Skin of body (tissue), 2 donors: Measurements from ENCODE around the gene SLC35F3. TPM values are rescaled to one million over a fixed set of nuclear protein-coding genes. Genes with fewer than 3 reads are reported as not detected.

Experiments used
- DNase-seq: peaks from one replicate; lab custom pipeline; 2025; lab: John Stamatoyannopoulos, UW
- total RNA-seq: library from RNA; depleted of rRNA; stranded (reverse); fragments of >200 nt; gene quantifications from one replicate; pipeline ENCODE4 v1.2.3, GENCODE V29; 2014

The SLC35F3 gene
- total RNA-seq, 1 donor from 2014 or later: 0.79 TPM

DNA sequence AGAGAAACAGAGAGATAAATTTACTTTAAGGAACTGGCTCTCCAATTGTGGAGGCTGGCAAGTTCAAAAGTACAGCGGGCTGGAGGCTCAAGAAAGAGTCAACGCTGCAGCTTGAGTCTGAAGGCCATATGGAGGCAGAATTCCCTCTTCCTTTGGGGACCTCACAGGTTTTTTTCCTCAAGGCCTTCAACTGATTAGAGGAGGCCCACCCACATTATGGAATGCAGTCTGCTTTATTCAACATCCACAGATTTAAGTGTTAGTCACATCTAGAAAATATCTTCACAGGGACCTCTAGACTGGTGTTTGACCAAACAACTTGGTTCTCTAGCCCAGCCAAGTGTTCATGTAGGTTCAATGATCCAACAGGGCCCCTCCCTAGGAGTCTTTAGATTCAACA is 117.8 kb downstream of the SLC35F3 start:
- no peak for DNase-seq

DNA sequence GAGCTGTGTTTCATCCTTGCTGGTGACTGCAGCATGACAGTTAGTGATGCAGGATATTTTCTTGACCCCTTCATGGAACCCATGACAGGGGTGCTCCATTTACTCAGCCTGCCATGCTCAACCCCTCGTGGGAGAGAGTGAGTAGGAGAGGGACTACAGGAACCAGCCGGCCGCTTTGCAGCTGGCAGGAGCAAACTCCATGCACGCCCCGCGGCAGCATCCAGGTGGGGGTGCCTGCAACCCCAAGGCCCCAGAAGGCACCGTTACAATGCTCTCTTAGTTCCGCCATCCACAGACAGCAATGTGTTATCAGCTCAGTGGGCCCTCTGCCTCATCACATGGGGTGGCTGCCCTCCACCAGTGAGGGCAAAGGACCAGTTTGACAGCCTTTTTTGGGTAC is 135.1 kb downstream of the SLC35F3 start:
- DNase-seq: no peak

DNA sequence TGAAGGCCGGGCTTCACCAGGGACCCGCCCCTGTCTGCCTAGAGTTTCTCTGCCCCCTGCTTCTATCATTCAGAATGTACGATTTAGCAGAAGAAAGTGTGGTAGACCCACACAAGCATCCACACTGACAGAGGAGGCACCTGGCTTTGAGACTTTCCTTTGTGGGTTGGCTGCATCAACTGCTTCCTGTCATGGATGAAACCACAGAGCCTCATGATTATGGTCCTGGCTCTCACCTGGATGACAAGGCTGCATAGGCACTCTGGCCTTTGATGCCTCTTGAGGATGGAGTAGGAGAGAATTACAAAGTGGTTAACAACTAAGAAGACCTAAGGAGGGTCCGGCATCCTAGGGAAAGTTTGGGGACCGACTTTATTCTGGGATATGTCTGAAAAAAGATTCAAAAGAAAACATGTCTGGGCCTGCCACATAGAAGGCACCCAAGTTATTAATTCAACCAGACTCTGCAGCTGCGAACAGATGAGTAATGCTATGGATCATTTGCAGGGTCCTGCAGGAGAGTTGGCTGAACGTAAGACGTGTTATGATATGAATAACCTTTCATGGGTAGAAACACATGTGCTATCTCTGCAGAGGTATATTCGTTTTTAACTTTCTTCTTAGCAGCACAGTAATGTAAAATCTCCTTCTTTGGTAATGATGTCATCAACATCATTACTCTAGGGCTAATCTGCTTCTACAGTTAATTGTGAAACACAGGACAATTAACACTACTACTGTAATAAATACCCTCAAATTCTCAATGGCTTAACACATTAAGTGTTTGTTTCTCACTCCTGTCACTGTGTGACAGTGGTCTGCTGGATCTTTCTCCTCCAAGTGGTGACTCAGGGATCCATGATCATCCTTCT is 136.2 kb downstream of the SLC35F3 start:
- DNase-seq: no peak

DNA sequence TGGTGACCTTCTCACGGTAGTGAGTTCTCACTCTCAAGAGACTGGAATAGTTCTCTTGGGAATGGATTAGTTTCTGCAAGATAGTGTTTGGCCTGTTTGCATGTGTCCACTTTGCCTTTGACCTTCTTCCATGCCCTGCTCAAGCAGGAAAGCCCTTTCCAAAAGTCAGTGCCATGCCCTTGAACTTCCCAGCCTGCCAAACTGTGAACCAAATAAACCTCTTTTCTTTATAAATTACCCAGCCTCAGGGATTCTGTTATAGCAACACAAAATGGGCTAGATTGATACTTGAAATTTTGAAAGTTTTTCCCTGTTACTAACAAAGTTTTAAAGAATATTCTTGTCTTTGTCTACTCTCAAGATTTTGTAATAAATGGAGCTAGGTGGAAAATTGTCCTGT is 139.6 kb downstream of the SLC35F3 start:
- DNase-seq: no peak

DNA sequence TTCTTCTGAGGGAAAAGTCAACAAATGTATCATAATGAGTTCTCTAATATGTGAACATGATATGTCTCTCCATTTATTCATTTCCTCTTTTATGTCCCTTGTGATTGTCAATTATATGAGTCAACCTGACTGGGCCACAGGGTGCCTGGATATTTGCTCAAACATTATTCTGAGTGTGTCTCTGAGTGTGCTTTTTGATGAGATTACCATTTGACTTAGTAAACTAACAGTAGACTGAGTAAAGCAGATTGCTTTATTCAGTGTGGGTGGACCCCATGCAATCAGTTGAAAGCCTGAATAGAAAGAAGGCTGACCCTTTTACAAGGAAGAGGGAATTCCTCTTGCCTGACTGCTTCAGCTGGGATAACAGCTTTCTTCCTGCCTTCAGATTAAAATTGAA is 142.6 kb downstream of the SLC35F3 start:
- DNase-seq: no peak

DNA sequence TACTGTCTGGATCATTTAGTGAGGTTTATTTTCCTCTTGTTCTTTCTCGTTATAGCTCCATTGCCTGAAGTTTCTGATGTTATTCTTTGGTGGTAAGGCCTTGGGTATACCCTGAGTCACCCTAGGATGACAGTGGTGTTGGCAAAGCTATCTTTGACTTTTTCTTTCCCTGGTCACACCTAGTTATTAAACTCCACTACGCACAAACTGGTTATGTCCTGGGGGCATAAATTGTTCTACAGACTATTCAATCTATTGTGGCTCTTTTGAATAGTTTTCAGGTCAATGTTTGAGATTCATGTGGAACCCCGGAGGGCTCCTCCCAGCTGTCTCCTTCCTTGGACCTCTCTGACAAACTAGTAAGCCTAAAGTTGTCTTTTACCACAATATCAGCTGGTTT is 157.7 kb downstream of the SLC35F3 start:
- DNase-seq: no peak

DNA sequence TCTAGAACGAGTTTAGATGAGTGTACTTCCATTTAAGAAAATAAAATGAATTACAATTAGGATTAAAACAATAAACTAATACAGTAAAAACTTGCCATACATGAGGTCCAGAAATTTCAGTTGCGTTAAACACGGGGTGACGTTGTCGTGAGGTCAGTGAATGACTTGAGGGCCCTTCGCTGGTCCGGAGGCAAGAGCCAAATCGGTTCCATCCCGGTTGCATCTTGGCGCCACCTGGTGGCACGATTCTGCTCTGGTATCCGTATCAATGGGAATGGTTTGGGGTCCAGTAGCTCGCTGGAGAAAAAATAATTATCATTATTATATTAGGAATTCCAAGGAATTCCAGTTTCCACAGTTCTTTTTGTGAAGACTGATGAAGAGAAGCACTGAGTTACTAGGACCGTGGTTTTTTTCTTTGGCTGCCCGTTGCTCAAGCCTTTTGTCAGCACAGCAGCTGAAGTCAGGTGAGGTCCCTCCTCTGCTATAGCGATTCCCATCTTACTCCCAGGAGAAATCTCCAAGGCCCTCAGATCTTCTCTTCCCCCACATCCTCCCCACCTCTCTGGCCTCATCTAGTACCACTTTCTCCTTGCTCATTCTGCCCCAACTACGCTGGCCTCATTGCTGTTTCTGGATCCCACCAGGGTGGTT is 161.4 kb downstream of the SLC35F3 start:
- DNase-seq: no peak

DNA sequence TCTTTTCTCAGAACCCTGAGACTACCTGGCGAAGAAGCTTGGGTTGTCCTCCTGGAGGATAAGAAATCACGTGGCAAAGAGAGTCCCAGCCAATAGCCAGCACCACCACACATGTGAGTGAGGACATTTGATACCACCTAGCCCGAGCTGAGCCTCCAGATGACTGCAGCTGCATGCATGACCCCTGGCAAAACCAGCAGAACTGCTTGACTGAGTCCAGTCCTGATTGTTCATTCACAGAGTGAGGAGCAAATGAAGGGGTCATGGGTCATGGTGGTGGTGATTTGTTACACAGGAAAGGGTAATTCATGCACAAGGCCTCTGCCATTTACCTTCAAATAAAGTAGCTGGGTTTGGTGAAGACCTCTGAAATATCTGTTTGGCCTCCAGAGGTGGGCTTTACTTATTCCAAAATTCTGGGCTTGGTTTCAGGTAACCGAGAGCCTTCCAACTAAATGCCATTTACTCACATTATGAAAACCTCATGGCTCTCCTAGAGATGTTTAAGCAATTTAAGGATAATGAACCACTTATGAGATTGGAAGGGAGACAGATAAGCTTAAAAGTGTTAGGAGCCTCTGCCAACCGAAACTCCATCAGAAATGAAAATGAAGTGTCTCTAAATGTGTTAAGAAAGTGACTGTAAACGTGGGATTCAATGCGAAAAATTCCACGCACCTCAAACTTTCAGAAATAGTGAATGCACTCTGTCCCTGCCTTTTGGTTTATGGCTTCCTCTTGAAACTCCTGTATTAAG is 163.3 kb downstream of the SLC35F3 start:
- no peak for DNase-seq

DNA sequence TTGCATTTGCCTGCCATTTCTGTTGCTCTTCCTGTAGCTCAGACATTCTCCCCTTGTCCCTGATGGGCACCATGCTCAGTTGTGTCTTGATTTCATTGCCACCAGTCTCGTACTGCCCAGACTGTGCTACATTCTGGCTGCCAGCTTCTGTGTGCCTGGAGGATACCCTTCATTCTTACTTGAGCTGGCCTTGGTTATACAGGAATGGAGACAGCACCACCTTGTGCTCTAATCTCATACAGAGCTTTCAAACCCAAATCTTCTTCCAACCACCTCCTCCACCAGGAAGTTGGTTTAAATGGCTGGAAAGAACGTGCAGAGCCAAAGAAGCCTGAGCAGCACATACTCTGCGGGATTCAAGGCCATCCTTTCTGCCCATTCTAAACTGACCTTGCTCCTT is 165.3 kb downstream of the SLC35F3 start:
- no peak for DNase-seq

DNA sequence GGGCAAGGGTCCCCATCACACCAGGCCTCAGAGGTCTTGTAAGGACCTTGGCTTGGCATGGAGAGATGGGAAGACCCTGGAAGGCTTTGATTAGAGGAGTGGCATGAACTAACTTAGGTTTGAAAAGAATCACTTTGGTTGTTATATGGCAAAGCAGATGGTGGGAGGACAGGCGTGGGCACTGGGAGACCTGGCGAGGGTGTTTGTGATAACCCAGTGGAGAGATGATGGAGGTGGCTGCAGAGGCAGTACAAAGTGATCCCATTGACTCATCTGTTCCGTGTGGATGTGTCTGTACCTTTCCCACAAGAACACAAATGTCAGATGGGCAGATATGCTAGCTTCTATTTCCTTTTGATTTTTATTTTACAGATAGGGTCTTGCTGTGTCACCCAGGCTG is 168.3 kb downstream of the SLC35F3 start:
- DNase-seq: no peak

DNA sequence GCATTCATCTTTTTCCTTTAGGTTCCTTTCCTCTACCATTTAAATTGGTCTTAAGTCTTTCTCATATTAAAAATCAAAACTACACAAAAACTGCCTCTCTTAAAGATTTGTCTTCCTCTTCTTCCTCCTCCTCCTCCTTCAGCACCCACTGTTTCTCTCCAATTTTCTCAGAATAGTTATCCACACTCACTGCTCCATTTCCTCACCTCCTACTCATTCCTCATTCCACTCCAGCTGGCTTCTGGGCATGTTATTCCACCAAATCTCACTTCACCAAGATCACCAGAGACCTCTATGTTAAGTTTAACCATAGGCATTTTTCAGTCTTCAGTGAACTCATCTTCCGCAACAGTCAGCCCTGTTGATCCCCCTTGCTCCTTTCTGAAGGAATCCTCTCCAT is 173.7 kb downstream of the SLC35F3 start:
- no peak for DNase-seq

DNA sequence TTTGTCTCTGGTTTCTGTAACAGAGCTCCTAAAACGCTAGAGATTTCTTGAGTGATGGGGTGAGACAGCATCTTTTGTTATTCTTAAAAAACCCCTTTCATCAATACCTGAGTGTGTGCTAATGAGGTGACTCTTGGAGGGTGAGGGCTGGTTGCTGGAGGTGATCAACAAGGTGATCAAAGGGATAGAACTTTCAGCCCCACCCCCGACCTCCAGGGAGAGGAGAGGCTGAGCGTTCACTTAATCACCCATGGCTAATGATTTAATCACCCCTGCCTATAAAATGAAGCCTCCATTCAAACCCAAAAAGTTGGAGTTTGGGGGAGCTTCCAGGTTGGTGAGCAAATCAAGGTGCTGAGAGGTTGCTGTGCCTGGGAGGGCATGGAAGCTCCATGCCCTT is 175.4 kb downstream of the SLC35F3 start:
- no peak for DNase-seq

DNA sequence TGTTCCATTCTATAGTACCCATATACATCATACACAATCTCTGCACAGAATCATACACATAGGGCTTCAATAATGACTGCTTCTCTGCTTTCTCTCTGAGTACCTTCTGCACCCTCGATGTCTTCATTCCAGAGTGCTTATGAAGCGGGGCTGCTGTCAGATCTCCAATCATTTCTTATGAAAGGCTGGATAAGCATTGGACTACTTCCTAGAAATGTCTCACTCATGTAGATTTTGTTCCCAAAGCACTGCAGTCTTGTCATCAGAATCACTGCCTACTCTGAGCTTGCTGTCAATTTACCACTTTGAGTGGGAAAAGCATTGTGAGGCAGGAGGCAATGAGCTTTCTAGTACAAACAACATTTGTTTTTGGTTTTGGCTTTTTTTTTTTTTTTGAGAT is 179.0 kb downstream of the SLC35F3 start:
- DNase-seq: no peak

DNA sequence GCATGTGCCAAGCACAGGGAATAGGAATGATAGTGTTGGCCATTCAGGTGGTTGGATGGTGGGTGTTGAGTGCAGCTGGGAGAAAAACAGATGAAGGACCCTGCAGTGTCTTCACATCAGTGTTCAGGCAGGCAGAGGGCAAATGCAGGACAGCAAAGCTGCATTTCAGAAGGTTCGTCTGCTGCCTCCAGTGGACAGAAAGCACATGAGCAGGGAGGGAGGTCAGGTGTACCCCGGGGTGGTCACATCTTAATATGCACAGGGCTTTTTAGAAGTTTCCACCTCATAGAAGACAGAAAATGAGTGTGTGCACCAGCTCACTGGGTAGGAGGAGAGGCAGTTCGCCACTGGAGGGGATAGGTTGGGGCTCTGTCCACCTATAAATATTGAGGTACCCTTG is 184.9 kb downstream of the SLC35F3 start:
- DNase-seq: no peak

DNA sequence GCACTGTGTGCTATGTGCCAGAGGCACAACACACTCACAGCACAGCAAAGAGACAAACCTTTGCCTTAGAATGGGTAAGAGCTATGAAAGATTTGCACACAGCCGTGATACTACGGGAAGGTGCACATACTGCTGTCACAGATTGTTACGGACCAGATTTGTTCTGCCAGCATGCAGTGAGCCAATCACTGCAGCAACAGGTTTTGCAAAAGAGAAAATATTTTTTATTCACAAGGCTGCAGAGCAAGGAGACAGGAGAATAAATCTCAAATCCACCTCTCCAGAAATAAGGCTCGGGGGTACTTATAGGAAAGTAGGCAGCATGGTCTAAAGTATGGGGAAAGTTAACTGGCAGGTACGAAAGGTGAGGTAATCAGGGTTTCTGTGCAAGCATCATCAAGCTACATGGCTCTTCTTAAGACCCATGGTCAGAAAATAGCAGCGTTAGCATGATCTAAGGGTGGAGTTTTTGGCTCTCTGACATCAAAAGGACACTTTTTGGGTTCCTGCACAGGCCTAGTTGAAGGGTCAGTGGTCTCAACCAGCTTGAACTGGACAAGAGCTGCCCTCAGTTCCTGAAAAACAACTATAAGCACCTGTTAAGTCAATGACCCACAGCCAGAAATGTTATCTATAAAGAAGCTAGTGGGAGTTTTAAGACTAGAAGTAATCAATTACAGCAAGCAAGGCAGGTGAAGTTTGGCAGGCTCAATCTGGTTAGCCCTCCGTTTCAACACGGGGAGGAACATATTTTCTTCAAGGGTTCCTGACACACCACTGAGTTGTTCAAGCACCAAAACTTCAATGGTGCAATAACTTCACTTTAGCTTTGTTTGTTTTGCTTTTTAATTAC is 186.0 kb downstream of the SLC35F3 start:
- DNase-seq: no peak

DNA sequence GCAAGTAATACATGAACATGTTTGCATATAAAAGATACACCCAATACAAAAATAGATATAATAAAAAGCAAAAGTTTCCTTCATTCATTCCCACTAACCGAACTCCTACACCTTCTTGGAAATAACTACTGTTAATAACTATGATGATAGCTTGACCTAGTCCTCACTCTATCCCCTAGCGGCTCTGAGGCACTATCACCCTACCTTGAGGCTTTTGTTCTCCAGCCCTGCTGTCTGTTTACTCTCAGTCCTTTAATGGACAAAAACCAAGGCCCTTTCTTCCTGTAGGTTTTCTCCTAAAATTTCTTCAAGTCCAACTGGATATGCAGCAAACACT is 186.6 kb downstream of the SLC35F3 start:
- DNase-seq: no peak

DNA sequence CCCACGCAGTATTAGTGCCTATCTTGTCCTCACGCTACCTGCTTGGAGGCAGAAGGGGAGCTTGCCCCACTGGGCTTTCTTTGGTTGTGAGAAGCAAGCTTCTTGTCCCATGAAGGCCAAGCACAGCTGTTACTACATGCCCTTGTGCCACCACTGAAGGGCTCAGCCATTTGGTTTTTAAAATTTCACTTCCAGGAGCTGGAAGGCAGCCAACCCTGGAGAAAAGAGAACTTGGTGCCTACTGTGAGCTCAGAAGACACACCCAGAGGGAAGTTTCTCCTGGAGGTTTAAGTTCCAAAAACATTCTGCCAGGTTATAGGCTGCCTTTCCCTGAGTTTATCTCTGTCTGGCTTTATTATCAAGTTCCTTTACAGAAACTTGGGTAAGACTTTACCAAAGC is 187.4 kb downstream of the SLC35F3 start:
- no peak for DNase-seq

DNA sequence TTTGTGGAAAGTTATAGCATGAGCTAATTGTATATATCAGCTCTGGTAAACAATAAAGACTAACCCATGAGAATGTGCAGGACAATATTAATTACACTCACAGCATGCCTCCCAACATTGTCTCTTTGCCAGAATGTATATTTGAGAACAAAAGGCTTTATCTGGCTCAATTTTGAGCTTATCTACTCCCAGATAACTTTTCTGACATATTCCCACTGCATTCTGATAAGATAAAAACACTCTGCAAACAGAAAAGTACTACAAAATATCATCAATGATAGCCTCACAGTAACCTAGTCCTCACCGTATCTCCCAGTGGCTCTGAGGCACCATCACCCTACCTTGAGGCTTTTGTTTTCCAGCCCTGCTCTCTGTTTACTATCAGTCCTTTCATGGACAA is 188.6 kb downstream of the SLC35F3 start:
- DNase-seq: no peak

DNA sequence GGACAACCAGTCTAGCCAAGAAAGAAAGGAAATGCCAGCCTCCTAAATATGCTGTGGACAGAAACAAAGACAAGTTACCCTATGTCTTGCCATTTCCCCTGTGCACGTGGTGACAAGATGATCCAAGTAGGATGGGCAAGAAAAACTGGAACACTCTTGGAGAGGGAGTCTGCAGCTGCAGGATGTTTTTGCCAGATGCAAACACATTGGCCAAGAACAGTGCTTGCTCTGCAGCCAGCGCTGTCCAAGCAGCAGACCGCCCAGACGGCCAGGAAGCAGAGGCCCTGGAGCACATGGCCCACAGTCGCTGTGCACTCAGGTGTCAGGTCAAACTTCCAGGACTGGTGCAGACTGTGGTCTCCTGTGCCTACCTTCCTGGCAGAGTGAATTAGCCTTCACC is 189.3 kb downstream of the SLC35F3 start:
- peak; percentile 38 for DNase-seq

DNA sequence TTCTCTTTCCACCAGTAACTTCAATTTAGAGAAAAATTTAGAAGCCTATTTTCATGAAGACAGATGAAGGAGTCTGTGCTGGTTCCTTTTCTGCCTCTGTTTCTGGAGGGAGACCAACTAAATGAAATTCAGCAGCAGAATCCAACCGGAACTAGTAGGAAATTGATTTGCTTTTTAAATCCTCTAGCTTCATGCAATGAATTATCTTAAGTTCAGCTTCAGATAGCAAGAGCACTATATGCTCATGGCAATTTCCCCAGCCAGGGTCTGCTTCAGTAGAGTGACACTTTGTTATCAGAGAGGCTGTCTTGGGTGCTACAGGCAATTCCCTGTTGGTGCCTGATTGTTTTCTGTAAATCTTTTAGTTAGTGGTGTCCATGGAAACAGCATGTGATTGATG is 189.7 kb downstream of the SLC35F3 start:
- DNase-seq: no peak

DNA sequence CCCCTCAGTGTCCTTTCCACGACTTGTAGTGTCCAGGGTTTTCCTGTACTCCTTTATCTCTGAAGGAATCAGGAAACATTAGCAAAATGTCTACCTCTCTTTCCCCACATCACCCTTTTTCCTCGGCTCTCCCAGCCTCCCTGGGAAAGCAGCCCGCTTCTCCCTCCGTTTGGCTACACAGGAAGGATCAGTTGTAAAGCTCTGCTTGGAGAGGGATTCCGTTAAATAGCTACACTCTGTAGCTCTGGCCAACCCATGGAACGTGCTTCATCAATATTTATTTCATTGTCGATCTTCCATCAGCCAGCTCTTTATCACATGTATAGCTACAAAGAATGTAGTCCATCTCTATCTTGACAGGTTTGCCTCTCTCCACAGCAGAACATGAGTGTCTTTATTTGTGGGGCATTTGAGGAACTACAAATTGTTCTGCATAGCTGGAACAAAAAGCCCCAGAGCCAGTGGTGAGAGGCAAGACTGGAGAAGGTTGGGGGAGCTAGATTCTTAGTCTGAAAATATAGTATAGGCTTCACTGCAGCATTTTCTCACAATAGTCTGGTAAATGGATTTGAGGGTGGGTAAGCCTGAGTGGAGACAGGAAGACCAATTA is 191.8 kb downstream of the SLC35F3 start:
- DNase-seq: no peak
